Calu3 (cell line): ENCODE data around the gene CARD14. TPM values are rescaled to one million over a fixed set of nuclear protein-coding genes. Genes with fewer than 3 reads are reported as not detected.

Experiments
- BruUV-seq: library from RNA; stranded (reverse); fragments of 400-500 nt; replicated peaks from 2 replicates; lab custom pipeline; 2021; lab: Mats Ljungman, UMichigan
- CTCF ChIA-PET: fragments of 300-600 bp; sonication (Branson Sonifier 250); formaldehyde crosslinking; loops from one replicate; lab custom pipeline; 2022; ENCODE audit warnings: antibody characterized with exemption; lab: Charles Lee
- DNase-seq: peaks from one replicate; pipeline ENCODE4 v3.0.0; 2022
- H3K27ac Mint-ChIP-seq: one replicate; pipeline ENCODE4 v1.8.0; 2022; ENCODE audit warnings: mixed read lengths; ENCODE audit not compliant: unreplicated experiment
- H3K27me3 Mint-ChIP-seq: one replicate; pipeline ENCODE4 v1.8.0; 2022; ENCODE audit warnings: mixed read lengths; ENCODE audit not compliant: unreplicated experiment
- H3K36me3 Mint-ChIP-seq: one replicate; pipeline ENCODE4 v1.8.0; 2022; ENCODE audit warnings: mild to moderate bottlenecking, moderate library complexity, mixed read lengths; ENCODE audit not compliant: insufficient read depth, unreplicated experiment
- H3K4me1 Mint-ChIP-seq: one replicate; pipeline ENCODE4 v1.8.0; 2022; ENCODE audit warnings: mild to moderate bottlenecking, low read depth, mixed read lengths; ENCODE audit not compliant: unreplicated experiment
- H3K4me3 Mint-ChIP-seq: one replicate; pipeline ENCODE4 v1.8.0; 2022; ENCODE audit warnings: mild to moderate bottlenecking, low read depth, moderate library complexity, mixed read lengths; ENCODE audit not compliant: unreplicated experiment
- H3K9me3 Mint-ChIP-seq: one replicate; pipeline ENCODE4 v1.8.0; 2022; ENCODE audit warnings: low read depth, mixed read lengths; ENCODE audit not compliant: unreplicated experiment
- intact Hi-C: fragments of 100-400 bp; cut with micrococcal nuclease; formaldehyde crosslinking; loops from one replicate; pipeline ENCODE4 v1.10.0; 2022; ENCODE audit not compliant: unreplicated experiment
- total RNA-seq: library from RNA; stranded (reverse); gene quantifications from 2 replicates; pipeline ENCODE4 v1.2.3, GENCODE V29; 2022
- TF ChIP-seq, protein P1 (sequence below): fragments of 200-600 bp; IDR thresholded peaks from one replicate; pipeline ENCODE4 v1.8.0; 2022; ENCODE audit warnings: antibody characterized with exemption; ENCODE audit not compliant: unreplicated experiment

CARD14 gene
- total RNA-seq, 1 experiment from 2014 or later, result 7.4 TPM

- Mint-ChIP-seq H3K4me1 (no peaks in the 10 kb centered on the region), H3K9me3 (no peaks in the 10 kb centered on the region), H3K27ac (no peak overlapping the region), H3K36me3 (peaks cover 21% of the 10 kb centered on the region), H3K27me3 (no peaks in the 10 kb centered on the region), H3K4me3 (no peak overlapping the region)
- CTCF ChIA-PET, result interaction anchor here (1.4 kb wide), 1 partner anchor 80 kb away, joined by 3 read pairs; no protein-coding TSS in a partner anchor
- BruUV-seq, result no TSS peak
- intact Hi-C loops, result no loop called here
- DNase-seq, result no peak
- TF ChIP-seq, protein P1, sequence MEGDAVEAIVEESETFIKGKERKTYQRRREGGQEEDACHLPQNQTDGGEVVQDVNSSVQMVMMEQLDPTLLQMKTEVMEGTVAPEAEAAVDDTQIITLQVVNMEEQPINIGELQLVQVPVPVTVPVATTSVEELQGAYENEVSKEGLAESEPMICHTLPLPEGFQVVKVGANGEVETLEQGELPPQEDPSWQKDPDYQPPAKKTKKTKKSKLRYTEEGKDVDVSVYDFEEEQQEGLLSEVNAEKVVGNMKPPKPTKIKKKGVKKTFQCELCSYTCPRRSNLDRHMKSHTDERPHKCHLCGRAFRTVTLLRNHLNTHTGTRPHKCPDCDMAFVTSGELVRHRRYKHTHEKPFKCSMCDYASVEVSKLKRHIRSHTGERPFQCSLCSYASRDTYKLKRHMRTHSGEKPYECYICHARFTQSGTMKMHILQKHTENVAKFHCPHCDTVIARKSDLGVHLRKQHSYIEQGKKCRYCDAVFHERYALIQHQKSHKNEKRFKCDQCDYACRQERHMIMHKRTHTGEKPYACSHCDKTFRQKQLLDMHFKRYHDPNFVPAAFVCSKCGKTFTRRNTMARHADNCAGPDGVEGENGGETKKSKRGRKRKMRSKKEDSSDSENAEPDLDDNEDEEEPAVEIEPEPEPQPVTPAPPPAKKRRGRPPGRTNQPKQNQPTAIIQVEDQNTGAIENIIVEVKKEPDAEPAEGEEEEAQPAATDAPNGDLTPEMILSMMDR, result no peak
Observed at GRCh38 chr17:80204626-80205468, 35.0 kb downstream of the CARD14 start.

DNA sequence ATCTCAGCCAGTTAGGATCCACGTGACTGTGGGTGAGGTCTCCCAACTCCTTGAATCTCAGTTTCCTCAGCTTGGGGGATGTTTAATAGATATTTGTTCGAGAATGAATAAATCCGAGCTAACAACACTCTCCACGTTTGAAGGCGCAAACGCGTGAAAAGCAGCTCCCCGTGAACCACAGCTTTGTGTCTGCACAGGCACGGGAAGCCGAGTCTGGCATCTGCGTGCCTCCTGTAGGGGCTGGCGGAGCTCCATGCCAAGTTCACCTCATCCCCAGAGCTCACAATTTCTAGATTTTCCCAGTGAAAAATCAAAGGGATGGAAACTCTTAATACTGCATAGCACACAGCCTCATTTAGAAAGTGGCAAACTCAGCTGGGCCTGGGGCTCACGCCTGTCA, 36.0 kb downstream of the CARD14 start:
- DNase-seq, result no peak
- H3K27ac Mint-ChIP-seq, result no peak overlapping the region
- BruUV-seq, result no TSS peak
- H3K27me3 Mint-ChIP-seq, result no peaks in the 10 kb centered on the region
- peaks cover 23% of the 10 kb centered on the region for H3K36me3 Mint-ChIP-seq
- no peak overlapping the region for H3K4me3 Mint-ChIP-seq
- CTCF ChIA-PET, result no interaction called here
- TF ChIP-seq, protein P1, result no peak
- intact Hi-C loops, result no loop called here
- no peaks in the 10 kb centered on the region for H3K4me1 Mint-ChIP-seq
- no peaks in the 10 kb centered on the region for H3K9me3 Mint-ChIP-seq

- H3K9me3 Mint-ChIP-seq, result no peaks in the 10 kb centered on the region
- intact Hi-C loops, result no loop called here
- no peaks in the 10 kb centered on the region for H3K27me3 Mint-ChIP-seq
- TF ChIP-seq, protein P1, result no peak
- CTCF ChIA-PET, result no interaction called here
- no peak overlapping the region for H3K4me3 Mint-ChIP-seq
- H3K27ac Mint-ChIP-seq, result no peak overlapping the region
- no peak for DNase-seq
- H3K4me1 Mint-ChIP-seq, result no peaks in the 10 kb centered on the region
- peaks cover 12% of the 10 kb centered on the region for H3K36me3 Mint-ChIP-seq
- no TSS peak for BruUV-seq
Observed at GRCh38 chr17:80208050-80208449, 38.2 kb downstream of the CARD14 start.

DNA sequence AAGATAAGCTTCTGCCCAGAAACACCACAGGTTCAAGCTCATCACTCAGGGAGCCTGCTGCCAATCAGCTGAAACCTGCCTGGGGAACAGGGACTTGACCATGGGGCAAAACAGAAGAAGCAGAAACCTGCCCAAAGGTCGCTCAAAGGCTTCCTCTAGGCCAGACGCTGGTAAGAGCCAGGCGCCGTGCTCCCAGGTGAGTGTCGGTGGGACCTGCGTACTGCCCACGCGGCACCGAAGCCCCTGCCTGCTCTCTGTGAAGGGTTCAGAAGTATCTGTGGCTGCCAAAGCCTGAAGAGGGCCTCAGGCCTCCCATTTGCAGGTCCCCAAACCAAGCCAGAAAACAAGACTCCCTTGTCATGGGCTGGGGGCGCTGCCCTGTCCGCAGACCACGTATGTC, 39.9 kb downstream of the CARD14 start:
- Mint-ChIP-seq H3K4me1 (no peaks in the 10 kb centered on the region), H3K27me3 (no peaks in the 10 kb centered on the region), H3K36me3 (peaks cover 9% of the 10 kb centered on the region), H3K9me3 (no peaks in the 10 kb centered on the region), H3K4me3 (no peak overlapping the region), H3K27ac (no peak overlapping the region)
- TF ChIP-seq, protein P1, result no peak
- no peak for DNase-seq
- CTCF ChIA-PET, result interaction anchor here (0.7 kb wide), 1 partner anchor 18 kb away, joined by 4 read pairs; no protein-coding TSS in a partner anchor
- intact Hi-C loops, result no loop called here
- BruUV-seq, result no TSS peak
